Activated T-helper 2 cell treated with anti-CD3 and anti-CD28 coated beads, Interferon-gamma antibody, Interleukin-2, Interleukin-4, amounts not matched to agents 10 μg/mL and 5 μg/mL and 100 μg/mL, durations not matched to agents 14 hours and 24 hours and 36 hours (primary cell): ENCODE measurements around the gene SSUH2. TPM values are rescaled to one million over a fixed set of nuclear protein-coding genes. Genes with fewer than 3 reads are reported as not detected.

Experiments used
- DNase-seq: peaks from one replicate; pipeline ENCODE4 v3.0.0; 2021; ENCODE audit warnings: low spot score
- H3K27ac Mint-ChIP-seq: one replicate; pipeline ENCODE4 v1.8.0; 2021; ENCODE audit warnings: mixed read lengths
- H3K27me3 Mint-ChIP-seq: one replicate; pipeline ENCODE4 v1.8.0; 2021; ENCODE audit warnings: low read depth, mixed read lengths
- H3K36me3 Mint-ChIP-seq: one replicate; pipeline ENCODE4 v1.8.0; 2021; ENCODE audit warnings: low read depth, mixed read lengths
- H3K4me1 Mint-ChIP-seq: one replicate; pipeline ENCODE4 v1.8.0; 2021; ENCODE audit warnings: low read depth, mixed read lengths
- H3K4me3 Mint-ChIP-seq: one replicate; pipeline ENCODE4 v1.8.0; 2021; ENCODE audit warnings: low read depth, mild to moderate bottlenecking, moderate library complexity, mixed read lengths
- H3K9me3 Mint-ChIP-seq: one replicate; pipeline ENCODE4 v1.8.0; 2021; ENCODE audit warnings: mixed read lengths
- intact Hi-C: fragments of 100-400 bp; cut with micrococcal nuclease; formaldehyde crosslinking; loops from one replicate; pipeline ENCODE4 v1.15.1; 2023
- total RNA-seq: library from RNA; stranded (reverse); gene quantifications from 2 replicates; pipeline ENCODE4 v1.2.3, GENCODE V29; 2022

Gene SSUH2
- total RNA-seq, 1 donor from 2014 or later, result 0.18 TPM

GRCh38 chr3:8608791-8609467 is 35.7 kb downstream of the SSUH2 start:
- intact Hi-C loops, result no loop called here
- no peak for DNase-seq
- Mint-ChIP-seq H3K27me3 (no peaks in the 10 kb centered on the region), H3K4me1 (no peaks in the 10 kb centered on the region), H3K4me3 (no peak overlapping the region), H3K27ac (no peak overlapping the region), H3K9me3 (no peaks in the 10 kb centered on the region), H3K36me3 (no peaks in the 10 kb centered on the region)

DNA sequence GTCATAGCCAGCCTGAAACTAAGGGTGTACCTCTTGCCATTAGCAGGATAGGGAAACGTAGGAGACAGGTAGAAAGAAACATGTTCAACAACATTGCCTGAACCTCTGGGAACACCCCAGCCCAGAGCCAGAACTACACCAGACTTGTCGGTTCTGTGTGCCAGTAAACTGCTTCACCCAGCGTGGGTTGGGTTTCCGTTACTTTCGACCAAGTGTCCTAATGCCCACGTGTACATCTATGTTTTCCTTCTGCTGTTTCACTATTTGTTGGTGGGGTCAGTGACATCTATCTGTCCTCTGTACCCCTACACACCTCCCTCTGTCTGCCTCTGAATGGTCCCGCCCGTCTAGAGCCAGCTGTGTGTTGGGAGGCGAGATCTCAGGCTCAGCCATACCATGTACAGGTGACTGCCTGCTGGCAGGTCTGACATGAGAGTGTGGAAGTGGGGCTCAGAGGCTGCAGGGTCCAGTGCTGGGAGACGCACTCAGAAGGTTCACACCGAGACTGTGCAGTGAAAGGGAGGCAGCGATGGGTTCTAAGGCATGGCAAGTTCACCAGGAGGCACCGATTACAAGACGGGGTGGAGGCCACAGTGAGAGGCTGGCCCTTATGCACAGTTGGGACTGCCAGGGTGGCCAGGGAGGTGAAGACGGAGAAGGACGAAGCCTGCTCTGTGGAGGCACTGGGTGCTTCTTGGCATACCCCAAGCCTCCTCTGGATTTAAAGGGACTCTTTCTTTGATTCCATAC is 36.4 kb downstream of the SSUH2 start:
- no peak for DNase-seq
- Mint-ChIP-seq H3K36me3 (no peaks in the 10 kb centered on the region), H3K4me1 (no peaks in the 10 kb centered on the region), H3K9me3 (no peaks in the 10 kb centered on the region), H3K27me3 (no peaks in the 10 kb centered on the region), H3K27ac (no peak overlapping the region), H3K4me3 (no peak overlapping the region)
- intact Hi-C loops, result no loop called here

- intact Hi-C loops, result no loop called here
- Mint-ChIP-seq H3K27ac (no peak overlapping the region), H3K9me3 (no peaks in the 10 kb centered on the region), H3K36me3 (no peaks in the 10 kb centered on the region), H3K4me1 (no peaks in the 10 kb centered on the region), H3K27me3 (no peaks in the 10 kb centered on the region), H3K4me3 (no peak overlapping the region)
- DNase-seq, result no peak
These were observed 37.2 kb downstream of the SSUH2 start for GRCh38 chr3:8607234-8608040.

DNA sequence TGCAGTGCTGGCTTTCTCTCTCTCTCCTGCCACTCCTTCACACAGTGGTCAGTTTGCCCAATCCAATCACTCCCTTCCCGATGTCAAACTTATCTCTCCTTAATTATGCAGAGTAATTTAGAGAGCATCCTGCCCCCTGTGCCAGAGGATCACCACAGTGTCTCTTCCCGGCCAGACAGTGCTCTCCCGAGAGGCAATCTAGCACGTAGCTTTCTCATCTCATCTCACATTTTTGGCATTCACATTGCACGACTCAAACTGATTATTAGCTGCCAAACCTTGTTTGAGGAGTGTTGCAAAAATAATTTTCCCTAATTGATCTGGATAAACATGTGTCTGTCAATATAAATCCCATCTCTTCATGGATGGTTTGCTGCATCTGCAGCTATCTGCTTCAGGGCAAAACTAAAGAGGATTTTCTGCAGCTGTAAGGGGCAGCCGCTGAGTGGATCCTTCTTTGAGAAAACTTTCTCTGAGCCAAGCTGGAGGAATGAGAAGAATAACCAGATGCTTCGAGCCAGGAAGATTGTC is 37.8 kb downstream of the SSUH2 start:
- Mint-ChIP-seq H3K27ac (no peak overlapping the region), H3K4me3 (no peak overlapping the region), H3K9me3 (no peaks in the 10 kb centered on the region), H3K36me3 (no peaks in the 10 kb centered on the region), H3K4me1 (no peaks in the 10 kb centered on the region), H3K27me3 (no peaks in the 10 kb centered on the region)
- no peak for DNase-seq
- intact Hi-C loops, result no loop called here

GRCh38 chr3:8604988-8605387 is 39.6 kb downstream of the SSUH2 start:
- intact Hi-C loops, result no loop called here
- Mint-ChIP-seq H3K27me3 (no peaks in the 10 kb centered on the region), H3K4me3 (no peak overlapping the region), H3K9me3 (no peaks in the 10 kb centered on the region), H3K27ac (no peak overlapping the region), H3K36me3 (no peaks in the 10 kb centered on the region), H3K4me1 (no peaks in the 10 kb centered on the region)
- no peak for DNase-seq

- no peak overlapping the region for H3K27ac Mint-ChIP-seq
- no peaks in the 10 kb centered on the region for H3K4me1 Mint-ChIP-seq
- H3K27me3 Mint-ChIP-seq, result no peaks in the 10 kb centered on the region
- no peaks in the 10 kb centered on the region for H3K9me3 Mint-ChIP-seq
- H3K4me3 Mint-ChIP-seq, result no peak overlapping the region
- H3K36me3 Mint-ChIP-seq, result no peaks in the 10 kb centered on the region
- intact Hi-C loops, result no loop called here
- no peak for DNase-seq
These were observed 40.6 kb downstream of the SSUH2 start for GRCh38 chr3:8604006-8604405.

DNA sequence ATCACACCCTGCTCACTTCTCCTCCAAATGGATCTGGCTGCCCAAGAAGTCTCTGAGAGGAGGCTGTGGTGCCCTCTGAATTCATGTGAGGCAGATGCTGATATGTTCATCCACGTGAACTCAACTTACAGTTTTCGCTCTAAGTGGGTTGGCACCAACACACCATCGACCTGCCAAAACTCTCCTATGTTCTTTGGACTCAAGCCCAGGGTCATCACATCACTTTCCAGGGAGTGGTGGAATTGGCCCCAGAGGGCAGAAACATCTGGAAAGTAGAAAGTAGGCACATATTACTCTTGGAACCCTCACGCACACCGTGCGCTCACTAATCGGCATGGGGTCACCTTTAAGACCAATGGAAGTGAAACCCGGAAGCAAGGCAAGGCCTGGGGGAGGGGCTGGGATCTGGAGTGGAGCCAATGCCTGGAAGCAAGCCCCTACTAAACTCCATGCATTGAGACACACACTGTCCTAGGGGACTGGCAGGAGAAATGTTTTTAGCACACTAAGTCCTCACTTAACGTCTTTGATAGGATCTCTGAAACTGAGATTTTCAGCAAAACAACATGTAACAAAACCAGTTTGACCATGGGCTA is 41.4 kb downstream of the SSUH2 start:
- no peak overlapping the region for H3K27ac Mint-ChIP-seq
- H3K9me3 Mint-ChIP-seq, result no peaks in the 10 kb centered on the region
- intact Hi-C loops, result no loop called here
- H3K4me3 Mint-ChIP-seq, result no peak overlapping the region
- no peaks in the 10 kb centered on the region for H3K4me1 Mint-ChIP-seq
- H3K36me3 Mint-ChIP-seq, result no peaks in the 10 kb centered on the region
- no peak for DNase-seq
- H3K27me3 Mint-ChIP-seq, result no peaks in the 10 kb centered on the region

DNA sequence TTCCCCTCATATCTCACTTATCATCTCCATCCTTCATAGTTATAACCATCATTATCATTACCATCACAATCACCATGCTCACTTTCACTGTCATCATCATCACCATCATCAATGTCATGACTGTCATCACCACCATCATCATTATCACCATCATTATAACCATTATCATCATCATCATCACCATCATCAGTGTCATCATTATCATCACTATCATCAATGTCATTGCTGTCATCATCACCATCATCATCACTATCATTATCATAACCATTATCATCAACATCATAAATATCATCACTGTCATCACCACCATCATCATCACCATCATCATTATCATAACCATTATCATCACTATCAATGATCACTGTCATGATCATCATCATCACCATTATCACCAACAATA is 44.1 kb downstream of the SSUH2 start:
- Mint-ChIP-seq H3K4me1 (no peaks in the 10 kb centered on the region), H3K27ac (no peak overlapping the region), H3K4me3 (no peak overlapping the region), H3K9me3 (no peaks in the 10 kb centered on the region), H3K36me3 (no peaks in the 10 kb centered on the region), H3K27me3 (no peaks in the 10 kb centered on the region)
- intact Hi-C loops, result no loop called here
- no peak for DNase-seq

DNA sequence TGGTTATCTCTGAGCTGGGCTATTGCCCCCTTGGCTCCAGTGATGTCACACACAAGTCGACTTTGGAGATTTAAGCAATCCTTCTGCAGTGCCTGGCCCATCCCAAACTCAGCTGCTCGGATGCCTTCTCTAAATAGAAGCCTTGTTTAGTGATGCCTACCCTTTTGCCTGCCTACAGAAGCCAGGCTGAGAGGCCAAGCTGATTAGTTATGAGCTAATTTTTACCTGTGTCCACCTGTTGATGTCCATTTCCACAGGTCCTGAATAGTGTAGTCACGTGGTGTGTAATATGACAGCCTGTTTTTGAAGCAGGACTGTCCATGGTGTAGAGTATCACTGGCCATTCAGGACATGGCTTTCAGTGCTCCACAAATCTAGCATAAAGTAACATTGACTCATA is 45.5 kb downstream of the SSUH2 start:
- Mint-ChIP-seq H3K4me3 (no peak overlapping the region), H3K27ac (no peak overlapping the region), H3K27me3 (no peaks in the 10 kb centered on the region), H3K4me1 (no peaks in the 10 kb centered on the region), H3K9me3 (no peaks in the 10 kb centered on the region), H3K36me3 (no peaks in the 10 kb centered on the region)
- no peak for DNase-seq
- intact Hi-C loops, result no loop called here

- Mint-ChIP-seq H3K27ac (no peak overlapping the region), H3K36me3 (no peaks in the 10 kb centered on the region), H3K9me3 (no peaks in the 10 kb centered on the region), H3K4me3 (no peak overlapping the region), H3K27me3 (no peaks in the 10 kb centered on the region), H3K4me1 (no peaks in the 10 kb centered on the region)
- intact Hi-C loops, result no loop called here
- no peak for DNase-seq
These were observed 47.3 kb downstream of the SSUH2 start for GRCh38 chr3:8597219-8597853.

DNA sequence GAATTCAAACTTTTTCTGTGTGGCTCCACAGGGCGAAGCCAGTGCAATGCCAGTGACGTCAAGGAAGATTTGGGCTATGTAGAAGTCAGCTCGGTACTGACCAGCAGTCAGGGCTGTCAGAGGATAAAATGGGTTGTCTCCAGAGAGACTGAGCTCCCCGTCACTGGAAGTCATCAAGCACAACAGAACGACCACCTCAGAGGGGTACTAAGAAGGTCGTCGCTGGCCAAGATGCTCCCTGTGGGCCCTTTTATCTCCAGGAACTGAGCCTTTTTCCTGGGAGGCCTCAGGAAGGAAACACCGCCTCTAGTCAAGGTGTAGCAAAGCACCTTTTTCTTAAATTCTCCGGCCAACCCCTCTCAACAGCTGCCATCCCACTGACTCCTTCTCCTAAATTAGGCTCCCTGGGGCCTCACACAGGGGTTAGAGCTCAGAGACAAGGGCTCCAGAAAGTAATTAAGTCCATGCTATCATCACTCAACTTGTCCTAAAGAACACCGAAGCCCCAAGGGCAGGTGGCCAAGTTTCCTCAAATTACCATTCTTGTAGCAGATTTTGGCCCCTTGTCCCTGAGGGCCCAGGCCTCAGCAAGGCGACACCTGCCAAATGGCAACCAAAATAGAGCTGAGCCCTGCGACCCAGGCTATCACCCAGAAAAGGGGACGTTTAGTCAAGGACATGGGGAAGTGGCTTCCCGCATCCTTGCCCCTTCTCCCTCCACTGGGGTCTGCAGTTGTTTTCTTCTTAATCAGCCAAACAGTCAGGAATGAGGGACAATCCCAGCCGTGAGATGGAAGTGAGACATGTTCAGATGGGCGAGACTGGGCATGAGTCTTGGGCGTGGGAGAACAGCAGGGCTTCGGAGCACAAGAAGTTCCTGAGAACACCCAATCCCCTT is 48.0 kb downstream of the SSUH2 start:
- Mint-ChIP-seq H3K27ac (no peak overlapping the region), H3K4me3 (no peak overlapping the region)

More for the DNA sequence above, 48.0 kb downstream of the SSUH2 start:
- Mint-ChIP-seq H3K9me3 (no peaks in the 10 kb centered on the region), H3K36me3 (no peaks in the 10 kb centered on the region), H3K4me1 (no peaks in the 10 kb centered on the region), H3K27me3 (no peaks in the 10 kb centered on the region)
- DNase-seq, result no peak
- intact Hi-C loops, result no loop called here
